Body of pancreas (tissue), 4 donors: ENCODE data around the gene AK5. TPM values are rescaled to one million over a fixed set of nuclear protein-coding genes. Genes with fewer than 3 reads are reported as not detected.

Source experiments
- ATAC-seq: fragments of 150-250 bp; one replicate; pipeline ENCODE4 v1.9.1; 2016
- DNase-seq, 4 donors: peaks; one replicate each; pipeline ENCODE4 v3.0.0-alpha.2; 2019
- H3K27ac ChIP-seq, 4 donors: fragments of 200-600 bp; sonication (generic); 1 replicate in 3 of 4; 2 replicates in 1 of 4; pipeline versions ENCODE4 v1.5.1 to v1.6.1; 2016 to 2019; ENCODE audit warnings: mild to moderate bottlenecking in 1 of 4, mixed read lengths in 1 of 4, moderate library complexity in 1 of 4
- H3K27me3 ChIP-seq, 2 donors: fragments of 200-600 bp; sonication (generic); one replicate each; pipeline ENCODE4 v1.6.0; 2016; ENCODE audit warnings: mild to moderate bottlenecking in 1 of 2
- H3K36me3 ChIP-seq, 2 donors: fragments of 200-600 bp; sonication (generic); replicated peaks in 1 of 2; 2 replicates each; pipeline ENCODE4 v1.5.1; 2016; ENCODE audit warnings: low read depth in 2 of 2; ENCODE audit not compliant: insufficient read depth in 1 of 2
- H3K4me1 ChIP-seq: fragments of 200-600 bp; sonication (generic); one replicate; pipeline ENCODE4 v1.6.0; 2016
- H3K4me3 ChIP-seq, 2 donors: fragments of 200-600 bp; sonication (generic); 1 replicate in 1 of 2; 2 replicates in 1 of 2; pipeline ENCODE4 v1.5.1; 2016 to 2019
- H3K9me3 ChIP-seq, 3 donors: fragments of 200-600 bp; sonication (generic); 1 replicate in 2 of 3; 2 replicates in 1 of 3; pipeline ENCODE4 v1.5.1; 2016
- POLR2A ChIP-seq, 3 donors: fragments of 450-650 bp; IDR thresholded peaks; one replicate each; pipeline ENCODE4 v1.6.1; 2016; ENCODE audit warnings: antibody characterized with exemption in 3 of 3, mild to moderate bottlenecking in 2 of 3
- WGBS, 2 donors: methylation state at CpG; one replicate each; pipeline ENCODE4 v1.1.5; 2017; 5-methylcytosine and 5-hydroxymethylcytosine counted together
- intact Hi-C: fragments of 100-400 bp; cut with DNase I; formaldehyde crosslinking; loops from one replicate; pipeline ENCODE4 v1.15.1; 2023
- total RNA-seq, 2 donors: library from RNA; depleted of rRNA; stranded (reverse); fragments of >200 nt; gene quantifications; one replicate each; pipeline ENCODE4 v1.1.0, GENCODE V29; 2016
- TF ChIP-seq, protein P1 (sequence below), 7 experiments: fragments of 450-650 bp in 4 of 7; fragments of 200-600 bp in 3 of 7; sonication (generic) in 3 of 7; IDR thresholded peaks; one replicate each; pipeline ENCODE4 v1.5.1; 2016 to 2019; ENCODE audit warnings: antibody characterized with exemption in 7 of 7

Gene AK5
- total RNA-seq, 2 donors from 2014 or later = not detected

- intact Hi-C loops = no loop called here
- Histone ChIP-seq H3K4me3 (no peak overlapping the region), H3K4me1 (no peaks in the 10 kb centered on the region), H3K9me3 (no peaks in the 10 kb centered on the region), H3K27ac (no peak overlapping the region), H3K27me3 (no peaks in the 10 kb centered on the region), H3K36me3 (no peaks in the 10 kb centered on the region)
- no peak for DNase-seq
- ATAC-seq = no peak
- TF ChIP-seq, protein P1, sequence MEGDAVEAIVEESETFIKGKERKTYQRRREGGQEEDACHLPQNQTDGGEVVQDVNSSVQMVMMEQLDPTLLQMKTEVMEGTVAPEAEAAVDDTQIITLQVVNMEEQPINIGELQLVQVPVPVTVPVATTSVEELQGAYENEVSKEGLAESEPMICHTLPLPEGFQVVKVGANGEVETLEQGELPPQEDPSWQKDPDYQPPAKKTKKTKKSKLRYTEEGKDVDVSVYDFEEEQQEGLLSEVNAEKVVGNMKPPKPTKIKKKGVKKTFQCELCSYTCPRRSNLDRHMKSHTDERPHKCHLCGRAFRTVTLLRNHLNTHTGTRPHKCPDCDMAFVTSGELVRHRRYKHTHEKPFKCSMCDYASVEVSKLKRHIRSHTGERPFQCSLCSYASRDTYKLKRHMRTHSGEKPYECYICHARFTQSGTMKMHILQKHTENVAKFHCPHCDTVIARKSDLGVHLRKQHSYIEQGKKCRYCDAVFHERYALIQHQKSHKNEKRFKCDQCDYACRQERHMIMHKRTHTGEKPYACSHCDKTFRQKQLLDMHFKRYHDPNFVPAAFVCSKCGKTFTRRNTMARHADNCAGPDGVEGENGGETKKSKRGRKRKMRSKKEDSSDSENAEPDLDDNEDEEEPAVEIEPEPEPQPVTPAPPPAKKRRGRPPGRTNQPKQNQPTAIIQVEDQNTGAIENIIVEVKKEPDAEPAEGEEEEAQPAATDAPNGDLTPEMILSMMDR (IDR thresholded peaks at IDR 0.05) = no peak
- TF ChIP-seq POLR2A (IDR thresholded peaks at IDR 0.05) = no peak
- WGBS, 2 donors = 73 to 87% methylated on average over 1 of the region's 1 CpG
Observed at GRCh38 chr1:77383236-77383635, 101.4 kb downstream of the AK5 start.

- H3K27ac ChIP-seq = no peak overlapping the region
- no peak for ATAC-seq
- no peaks in the 10 kb centered on the region for H3K27me3 ChIP-seq
- H3K9me3 ChIP-seq = no peaks in the 10 kb centered on the region
- DNase-seq = no peak
- TF ChIP-seq, protein P1 (IDR thresholded peaks at IDR 0.05) = no peak
- TF ChIP-seq POLR2A (IDR thresholded peaks at IDR 0.05) = no peak
- WGBS, 2 donors = 80 to 85% methylated on average over 3 of the region's 3 CpGs
- no peaks in the 10 kb centered on the region for H3K36me3 ChIP-seq
- intact Hi-C loops = no loop called here
- H3K4me1 ChIP-seq = no peaks in the 10 kb centered on the region
- no peak overlapping the region for H3K4me3 ChIP-seq
Observed at GRCh38 chr1:77385551-77385950, 103.7 kb downstream of the AK5 start.

DNA sequence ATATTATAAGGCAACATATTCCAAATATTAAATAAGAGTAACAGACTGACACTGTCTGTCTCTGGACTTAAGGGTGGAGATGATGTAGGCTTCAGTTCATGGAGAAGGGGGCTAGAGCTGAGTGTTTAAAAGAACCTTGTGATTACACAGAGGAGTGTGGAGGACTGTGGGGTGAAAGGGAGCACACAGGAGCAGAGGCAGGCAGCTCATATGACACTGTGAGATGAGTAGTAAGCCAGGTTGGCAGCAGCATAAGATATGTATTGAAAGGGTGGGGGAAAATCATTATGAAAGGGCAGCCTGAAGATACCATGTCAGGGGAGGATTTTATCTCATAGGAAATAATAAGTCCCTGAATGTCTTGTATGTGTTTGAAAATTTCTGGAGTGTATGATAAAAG is 104.5 kb downstream of the AK5 start:
- Histone ChIP-seq H3K27me3 (no peaks in the 10 kb centered on the region), H3K4me3 (no peak overlapping the region), H3K27ac (no peak overlapping the region), H3K9me3 (no peaks in the 10 kb centered on the region), H3K4me1 (no peaks in the 10 kb centered on the region), H3K36me3 (no peaks in the 10 kb centered on the region)
- intact Hi-C loops = no loop called here
- TF ChIP-seq, protein P1 (IDR thresholded peaks at IDR 0.05) = no peak
- no peak for TF ChIP-seq POLR2A (IDR thresholded peaks at IDR 0.05)
- no peak for DNase-seq
- no peak for ATAC-seq

GRCh38 chr1:77387553-77387952 is 105.7 kb downstream of the AK5 start:
- no peaks in the 10 kb centered on the region for H3K4me1 ChIP-seq
- no peaks in the 10 kb centered on the region for H3K9me3 ChIP-seq
- DNase-seq (no peak), ATAC-seq (no peak)
- intact Hi-C loops = no loop called here
- no peaks in the 10 kb centered on the region for H3K27me3 ChIP-seq
- no peaks in the 10 kb centered on the region for H3K36me3 ChIP-seq
- 48 to 65% methylated on average over 1 of the region's 1 CpG for WGBS, 2 donors
- TF ChIP-seq, protein P1 (IDR thresholded peaks at IDR 0.05) = no peak
- no peak for TF ChIP-seq POLR2A (IDR thresholded peaks at IDR 0.05)
- H3K4me3 ChIP-seq = no peak overlapping the region
- no peak overlapping the region for H3K27ac ChIP-seq

DNA sequence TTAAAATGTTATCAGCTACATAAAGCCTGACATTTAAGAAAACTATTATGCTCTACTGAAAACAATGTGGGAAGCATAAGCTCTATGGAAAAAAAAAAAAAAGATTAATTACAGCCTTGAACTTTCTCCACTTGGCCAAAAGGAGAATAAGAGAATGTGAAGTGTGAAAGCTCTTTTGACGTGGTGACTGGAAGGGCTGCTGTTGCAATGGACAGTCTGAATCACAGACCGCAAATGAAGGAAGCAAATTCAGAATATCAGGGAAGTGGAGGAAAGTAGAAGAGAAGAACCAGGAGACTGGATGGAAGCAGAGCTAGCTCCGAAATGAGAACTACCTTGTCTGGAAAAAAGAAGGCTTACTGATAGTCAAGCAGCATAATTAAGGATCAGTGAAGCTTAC is 106.8 kb downstream of the AK5 start:
- Histone ChIP-seq H3K27ac (no peak overlapping the region), H3K9me3 (no peaks in the 10 kb centered on the region), H3K27me3 (no peaks in the 10 kb centered on the region), H3K4me1 (no peaks in the 10 kb centered on the region), H3K4me3 (no peak overlapping the region), H3K36me3 (no peaks in the 10 kb centered on the region)
- no peak for DNase-seq
- WGBS, 2 donors = 41 to 54% methylated on average over 3 of the region's 3 CpGs
- ATAC-seq = no peak
- intact Hi-C loops = no loop called here
- TF ChIP-seq, protein P1 (IDR thresholded peaks at IDR 0.05) = no peak
- no peak for TF ChIP-seq POLR2A (IDR thresholded peaks at IDR 0.05)
